HG02763 (cell line): Measurements from ENCODE around the gene BCOR.

Experiments used
- ATAC-seq: cut with Tn5 transposase; IDR thresholded peaks from one replicate; pipeline ENCODE4 v1.9.1; 2021; ENCODE audit warnings: mild to moderate bottlenecking, moderate library complexity; ENCODE audit not compliant: unreplicated experiment

Gene BCOR

GRCh38 chrX:40116925-40117324 is 19.2 kb upstream of the BCOR start:
- no peak for ATAC-seq

GRCh38 chrX:40112996-40113395 is 15.2 kb upstream of the BCOR start:
- no peak for ATAC-seq

- no peak for ATAC-seq
Measured at GRCh38 chrX:40111868-40112267, 14.1 kb upstream of the BCOR start.

- ATAC-seq, result no peak
Measured at GRCh38 chrX:40109288-40110008, 11.7 kb upstream of the BCOR start.

GRCh38 chrX:40108959-40109287 is 11.2 kb upstream of the BCOR start:
- ATAC-seq, result no peak

- ATAC-seq, result no peak
Measured at GRCh38 chrX:40108162-40108958, 10.6 kb upstream of the BCOR start.

- ATAC-seq, result no peak
Measured at GRCh38 chrX:40107291-40108161, 9.8 kb upstream of the BCOR start.

GRCh38 chrX:40106676-40107290 is 9.0 kb upstream of the BCOR start:
- ATAC-seq, result no peak

- ATAC-seq, result no peak
Measured at GRCh38 chrX:40105835-40106675, 8.3 kb upstream of the BCOR start.

- ATAC-seq, result no peak
Measured at GRCh38 chrX:40104985-40105834, 7.5 kb upstream of the BCOR start.

- no peak for ATAC-seq
Measured at GRCh38 chrX:40104630-40104984, 6.8 kb upstream of the BCOR start.

GRCh38 chrX:40103565-40104323 is 6.0 kb upstream of the BCOR start:
- ATAC-seq, result no peak

GRCh38 chrX:40102393-40103381 is 4.9 kb upstream of the BCOR start:
- no peak for ATAC-seq

- ATAC-seq, result no peak
Measured at GRCh38 chrX:40101430-40101802, 3.7 kb upstream of the BCOR start.

- ATAC-seq, result no peak
Measured at GRCh38 chrX:40100537-40101429, 3.0 kb upstream of the BCOR start.

GRCh38 chrX:40100141-40100536 is 2.4 kb upstream of the BCOR start:
- ATAC-seq, result no peak
